ENCODE data around the gene PSD2.

PSD2 gene

GRCh38 chr5:139882961-139883539, 87.4 kb downstream of the PSD2 start:
- DNase-seq (ENCODE audit: low spot score), result no peak
- TF ChIP-seq, protein P1, sequence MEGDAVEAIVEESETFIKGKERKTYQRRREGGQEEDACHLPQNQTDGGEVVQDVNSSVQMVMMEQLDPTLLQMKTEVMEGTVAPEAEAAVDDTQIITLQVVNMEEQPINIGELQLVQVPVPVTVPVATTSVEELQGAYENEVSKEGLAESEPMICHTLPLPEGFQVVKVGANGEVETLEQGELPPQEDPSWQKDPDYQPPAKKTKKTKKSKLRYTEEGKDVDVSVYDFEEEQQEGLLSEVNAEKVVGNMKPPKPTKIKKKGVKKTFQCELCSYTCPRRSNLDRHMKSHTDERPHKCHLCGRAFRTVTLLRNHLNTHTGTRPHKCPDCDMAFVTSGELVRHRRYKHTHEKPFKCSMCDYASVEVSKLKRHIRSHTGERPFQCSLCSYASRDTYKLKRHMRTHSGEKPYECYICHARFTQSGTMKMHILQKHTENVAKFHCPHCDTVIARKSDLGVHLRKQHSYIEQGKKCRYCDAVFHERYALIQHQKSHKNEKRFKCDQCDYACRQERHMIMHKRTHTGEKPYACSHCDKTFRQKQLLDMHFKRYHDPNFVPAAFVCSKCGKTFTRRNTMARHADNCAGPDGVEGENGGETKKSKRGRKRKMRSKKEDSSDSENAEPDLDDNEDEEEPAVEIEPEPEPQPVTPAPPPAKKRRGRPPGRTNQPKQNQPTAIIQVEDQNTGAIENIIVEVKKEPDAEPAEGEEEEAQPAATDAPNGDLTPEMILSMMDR (IDR thresholded peaks at IDR 0.05; ENCODE audit: borderline replicate concordance, control extremely low read depth, extremely low read depth, insufficient read depth, missing control alignments), result no peak
- in situ Hi-C loops (cut with MboI; ENCODE audit: low sequenced_read_pairs, unreplicated experiment), result no loop called here

DNA sequence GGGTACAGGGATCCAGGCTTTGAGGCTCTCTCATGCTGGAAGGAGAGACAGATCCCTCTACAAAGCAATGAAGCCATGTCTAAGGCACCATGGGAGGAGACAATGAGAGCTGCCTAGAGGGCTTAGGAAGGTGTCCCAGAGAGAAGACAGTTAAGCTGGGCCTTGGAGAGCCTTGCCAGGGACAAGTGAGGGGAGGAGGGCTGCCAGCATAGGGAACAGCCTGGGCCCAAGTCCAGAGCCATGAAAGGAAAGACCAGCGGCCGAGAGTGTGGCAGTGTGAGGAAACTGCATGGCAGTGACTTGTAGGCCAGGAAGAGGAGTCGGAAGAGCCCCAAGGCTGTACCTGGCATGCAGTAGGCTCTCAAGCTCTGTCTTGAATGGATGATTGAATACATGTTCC, 88.5 kb downstream of the PSD2 start:
- TF ChIP-seq, protein P1 (IDR thresholded peaks at IDR 0.05; ENCODE audit: borderline replicate concordance, control extremely low read depth, extremely low read depth, insufficient read depth, missing control alignments), result no peak
- in situ Hi-C loops (cut with MboI; ENCODE audit: low sequenced_read_pairs, unreplicated experiment), result no loop called here
- no peak for DNase-seq (ENCODE audit: low spot score)

GRCh38 chr5:139884734-139885133, 89.1 kb downstream of the PSD2 start:
- TF ChIP-seq, protein P1 (IDR thresholded peaks at IDR 0.05; ENCODE audit: borderline replicate concordance, control extremely low read depth, extremely low read depth, insufficient read depth, missing control alignments), result no peak
- in situ Hi-C loops (cut with MboI; ENCODE audit: low sequenced_read_pairs, unreplicated experiment), result no loop called here
- DNase-seq (ENCODE audit: low spot score), result no peak

GRCh38 chr5:139885172-139885856, 89.7 kb downstream of the PSD2 start:
- in situ Hi-C loops (cut with MboI; ENCODE audit: low sequenced_read_pairs, unreplicated experiment), result no loop called here
- TF ChIP-seq, protein P1 (IDR thresholded peaks at IDR 0.05; ENCODE audit: borderline replicate concordance, control extremely low read depth, extremely low read depth, insufficient read depth, missing control alignments), result no peak

GRCh38 chr5:139885857-139886208, 90.2 kb downstream of the PSD2 start:
- in situ Hi-C loops (cut with MboI; ENCODE audit: low sequenced_read_pairs, unreplicated experiment), result no loop called here
- DNase-seq (ENCODE audit: low spot score), result no peak
- TF ChIP-seq, protein P1 (IDR thresholded peaks at IDR 0.05; ENCODE audit: borderline replicate concordance, control extremely low read depth, extremely low read depth, insufficient read depth, missing control alignments), result no peak

More at GRCh38 chr5:139885172-139885856, 89.7 kb downstream of the PSD2 start:
- no peak for DNase-seq (ENCODE audit: low spot score)

DNA sequence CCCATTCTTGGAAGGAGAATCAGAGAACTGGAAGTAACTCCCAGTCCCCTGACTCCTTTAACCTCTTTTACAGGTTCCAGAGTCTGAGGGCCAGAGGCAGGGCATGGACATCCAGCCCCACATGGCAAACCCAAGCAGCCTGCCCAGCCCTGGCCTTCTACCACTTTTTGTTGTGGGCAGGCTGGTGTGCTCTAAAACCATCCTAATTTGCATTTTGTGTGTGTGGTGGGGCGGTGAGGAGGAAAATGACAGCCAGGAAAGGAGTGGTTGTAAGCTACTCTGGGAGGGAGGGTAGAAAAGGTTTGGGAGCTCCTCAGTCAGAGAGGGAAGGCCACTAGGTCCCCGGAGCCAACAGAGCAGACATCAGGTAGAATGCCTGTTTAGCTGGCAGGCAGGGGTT, 90.6 kb downstream of the PSD2 start:
- in situ Hi-C loops (cut with MboI; ENCODE audit: low sequenced_read_pairs, unreplicated experiment), result no loop called here
- no peak for DNase-seq (ENCODE audit: low spot score)
- TF ChIP-seq, protein P1 (IDR thresholded peaks at IDR 0.05; ENCODE audit: borderline replicate concordance, control extremely low read depth, extremely low read depth, insufficient read depth, missing control alignments), result no peak

Data from GM13976 (cell line).